Measurements from ENCODE around the gene NUMB. TPM values are rescaled to one million over a fixed set of nuclear protein-coding genes. Genes with fewer than 3 reads are reported as not detected.

Gene NUMB
- total RNA-seq, 1 experiment from 2014 or later = 81.5 TPM

DNA sequence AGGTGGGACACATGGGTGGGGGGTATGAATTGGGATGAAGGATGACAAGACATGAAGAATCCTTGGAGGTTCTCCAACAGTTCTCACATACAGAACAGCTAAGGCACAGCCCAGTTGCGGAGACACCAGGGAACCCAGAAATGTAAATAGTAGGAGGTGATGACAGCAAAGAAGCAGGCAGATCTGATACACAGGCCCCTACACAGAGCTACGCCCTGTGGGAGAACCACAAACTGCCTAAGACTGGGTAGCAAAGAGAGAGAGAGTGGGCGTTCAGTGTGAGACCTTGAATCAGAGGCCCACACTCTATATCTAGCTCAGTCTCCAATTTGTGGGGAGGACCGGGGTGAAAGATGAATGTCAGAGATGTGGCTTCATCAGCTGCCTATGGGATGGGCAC is 9.5 kb upstream of the NUMB start:
- Mint-ChIP-seq H3K36me3 (ENCODE audit: insufficient read depth, unreplicated experiment) (no peaks in the 10 kb centered on the region), H3K27me3 (ENCODE audit: insufficient read depth, unreplicated experiment) (no peaks in the 10 kb centered on the region), H3K9me3 (ENCODE audit: unreplicated experiment) (no peaks in the 10 kb centered on the region), H3K4me1 (ENCODE audit: insufficient read depth, unreplicated experiment) (peaks cover 9% of the 10 kb centered on the region), H3K27ac (ENCODE audit: low read depth, unreplicated experiment) (no peak overlapping the region), H3K4me3 (ENCODE audit: unreplicated experiment) (no peak overlapping the region)
- intact Hi-C loops (cut with micrococcal nuclease) = no loop called here
- no TSS peak for BruUV-seq (replicated peaks)
- TF ChIP-seq, protein P1, sequence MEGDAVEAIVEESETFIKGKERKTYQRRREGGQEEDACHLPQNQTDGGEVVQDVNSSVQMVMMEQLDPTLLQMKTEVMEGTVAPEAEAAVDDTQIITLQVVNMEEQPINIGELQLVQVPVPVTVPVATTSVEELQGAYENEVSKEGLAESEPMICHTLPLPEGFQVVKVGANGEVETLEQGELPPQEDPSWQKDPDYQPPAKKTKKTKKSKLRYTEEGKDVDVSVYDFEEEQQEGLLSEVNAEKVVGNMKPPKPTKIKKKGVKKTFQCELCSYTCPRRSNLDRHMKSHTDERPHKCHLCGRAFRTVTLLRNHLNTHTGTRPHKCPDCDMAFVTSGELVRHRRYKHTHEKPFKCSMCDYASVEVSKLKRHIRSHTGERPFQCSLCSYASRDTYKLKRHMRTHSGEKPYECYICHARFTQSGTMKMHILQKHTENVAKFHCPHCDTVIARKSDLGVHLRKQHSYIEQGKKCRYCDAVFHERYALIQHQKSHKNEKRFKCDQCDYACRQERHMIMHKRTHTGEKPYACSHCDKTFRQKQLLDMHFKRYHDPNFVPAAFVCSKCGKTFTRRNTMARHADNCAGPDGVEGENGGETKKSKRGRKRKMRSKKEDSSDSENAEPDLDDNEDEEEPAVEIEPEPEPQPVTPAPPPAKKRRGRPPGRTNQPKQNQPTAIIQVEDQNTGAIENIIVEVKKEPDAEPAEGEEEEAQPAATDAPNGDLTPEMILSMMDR (IDR thresholded peaks at IDR 0.05; ENCODE audit: unreplicated experiment) = no peak
- DNase-seq (ENCODE audit: unreplicated experiment) = no peak
- ChIA-PET POLR2A (interaction anchor here (0.6 to 1.0 kb wide), 4 partner anchors 118 to 198 kb away, joined by 3 to 6 read pairs (median 3); no protein-coding TSS in a partner anchor), CTCF (interaction anchor here (0.9 to 1.2 kb wide), 2 partner anchors 173 to 181 kb away, joined by 3 to 5 read pairs; no protein-coding TSS in a partner anchor)

DNA sequence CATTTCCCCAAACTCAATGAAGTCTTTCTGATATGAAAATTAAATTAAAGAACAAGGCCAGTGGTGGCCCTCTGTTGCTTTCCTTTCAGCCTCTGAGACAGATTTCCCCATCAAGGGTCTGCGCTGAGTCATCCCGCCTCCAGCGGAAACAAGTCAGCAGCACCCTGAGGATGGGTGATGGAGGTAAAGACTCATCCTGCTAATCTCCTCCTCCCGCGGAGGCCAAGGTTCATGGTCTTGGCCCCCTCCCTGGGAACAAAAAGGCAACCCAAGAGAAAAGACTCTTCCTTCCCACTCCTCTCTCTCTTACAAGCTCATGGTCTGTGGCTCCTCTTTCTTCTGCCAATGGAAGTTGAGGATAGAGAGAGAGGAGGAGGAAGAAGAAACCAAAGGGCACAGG is 9.0 kb upstream of the NUMB start:
- Mint-ChIP-seq H3K4me3 (ENCODE audit: unreplicated experiment) (no peak overlapping the region), H3K27ac (ENCODE audit: low read depth, unreplicated experiment) (no peak overlapping the region), H3K27me3 (ENCODE audit: insufficient read depth, unreplicated experiment) (no peaks in the 10 kb centered on the region), H3K9me3 (ENCODE audit: unreplicated experiment) (no peaks in the 10 kb centered on the region), H3K36me3 (ENCODE audit: insufficient read depth, unreplicated experiment) (no peaks in the 10 kb centered on the region), H3K4me1 (ENCODE audit: insufficient read depth, unreplicated experiment) (peaks cover 13% of the 10 kb centered on the region)
- BruUV-seq (replicated peaks) = no TSS peak
- POLR2A ChIA-PET = interaction anchor here (0.6 to 1.0 kb wide), 3 partner anchors 149 to 198 kb away, joined by 3 read pairs; no protein-coding TSS in a partner anchor
- intact Hi-C loops (cut with micrococcal nuclease) = no loop called here
- CTCF ChIA-PET = interaction anchor here (0.9 to 1.3 kb wide), 3 partner anchors 172 to 294 kb away, joined by 3 to 5 read pairs (median 3); no protein-coding TSS in a partner anchor
- TF ChIP-seq, protein P1 (IDR thresholded peaks at IDR 0.05; ENCODE audit: unreplicated experiment) = no peak
- DNase-seq (ENCODE audit: unreplicated experiment) = peak; percentile 45

DNA sequence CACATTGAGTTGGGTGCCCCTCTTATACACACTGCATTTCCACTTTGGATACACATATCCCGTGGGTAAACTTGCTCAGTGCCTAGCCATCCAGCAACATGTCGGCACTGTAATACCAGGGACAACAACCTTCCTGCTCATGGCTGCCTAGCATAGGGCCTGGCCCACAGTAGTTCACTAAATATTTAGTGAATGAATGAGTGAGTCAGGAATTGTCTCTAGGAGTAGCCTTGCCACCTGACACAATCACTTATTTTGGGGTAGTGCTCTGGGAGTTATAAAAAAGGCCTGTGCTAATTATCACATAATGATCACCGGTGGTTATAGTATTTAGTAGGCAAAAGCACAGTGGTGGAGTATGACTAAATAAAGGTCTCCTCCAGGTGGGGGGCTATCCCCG is 8.5 kb upstream of the NUMB start:
- H3K36me3 Mint-ChIP-seq (ENCODE audit: insufficient read depth, unreplicated experiment) = no peaks in the 10 kb centered on the region
- TF ChIP-seq, protein P1 (IDR thresholded peaks at IDR 0.05; ENCODE audit: unreplicated experiment) = no peak
- ChIA-PET POLR2A (interaction anchor here (0.6 kb wide), 1 partner anchor 197 kb away, joined by 3 read pairs; no protein-coding TSS in a partner anchor), CTCF (interaction anchor here (1.3 kb wide), 1 partner anchor 294 kb away, joined by 3 read pairs; no protein-coding TSS in a partner anchor)
- no peaks in the 10 kb centered on the region for H3K9me3 Mint-ChIP-seq (ENCODE audit: unreplicated experiment)
- no peaks in the 10 kb centered on the region for H3K27me3 Mint-ChIP-seq (ENCODE audit: insufficient read depth, unreplicated experiment)
- no TSS peak for BruUV-seq (replicated peaks)
- no peak overlapping the region for H3K4me3 Mint-ChIP-seq (ENCODE audit: unreplicated experiment)
- no peak for DNase-seq (ENCODE audit: unreplicated experiment)
- intact Hi-C loops (cut with micrococcal nuclease) = no loop called here
- H3K4me1 Mint-ChIP-seq (ENCODE audit: insufficient read depth, unreplicated experiment) = peaks cover 19% of the 10 kb centered on the region
- no peak overlapping the region for H3K27ac Mint-ChIP-seq (ENCODE audit: low read depth, unreplicated experiment)

DNA sequence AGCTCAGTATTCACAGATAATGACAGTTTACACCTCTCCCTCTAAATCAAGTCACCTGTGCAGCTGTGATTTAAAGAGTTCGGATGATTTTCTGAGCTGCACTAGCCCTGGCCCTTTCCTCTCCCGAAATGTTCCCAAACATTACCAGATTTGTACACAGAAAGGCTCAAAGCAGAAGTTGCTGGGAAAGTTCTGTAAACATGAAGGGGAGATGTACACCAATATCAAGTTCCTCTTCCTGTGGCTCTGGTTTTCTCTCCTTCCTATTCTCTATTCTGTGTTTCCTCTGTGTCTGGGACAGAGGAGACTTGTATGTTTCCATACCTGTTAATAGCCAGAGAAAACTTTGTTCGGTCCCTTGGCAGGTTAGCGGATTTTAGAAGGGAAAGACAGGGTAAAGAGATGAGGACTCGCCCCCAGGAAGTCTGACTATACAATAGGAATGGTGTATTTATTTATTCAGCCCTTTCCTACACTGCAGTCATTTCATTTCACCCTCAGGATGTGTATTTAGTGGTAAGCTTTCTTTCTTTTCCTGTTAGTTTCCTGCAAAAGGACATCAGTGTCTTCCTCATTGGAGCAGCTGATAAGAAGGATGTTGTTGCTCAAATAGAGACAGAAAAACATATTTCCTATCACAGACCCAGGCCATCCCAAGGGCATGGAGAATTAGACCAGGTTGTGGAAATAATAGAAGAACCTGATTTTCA is 7.6 kb upstream of the NUMB start:
- ChIA-PET POLR2A (no interaction called here), CTCF (interaction anchor here (0.8 to 1.3 kb wide), 2 partner anchors 171 to 293 kb away, joined by 3 read pairs; no protein-coding TSS in a partner anchor)
- Mint-ChIP-seq H3K9me3 (ENCODE audit: unreplicated experiment) (no peaks in the 10 kb centered on the region), H3K27ac (ENCODE audit: low read depth, unreplicated experiment) (no peak overlapping the region), H3K36me3 (ENCODE audit: insufficient read depth, unreplicated experiment) (no peaks in the 10 kb centered on the region), H3K4me3 (ENCODE audit: unreplicated experiment) (no peak overlapping the region), H3K27me3 (ENCODE audit: insufficient read depth, unreplicated experiment) (no peaks in the 10 kb centered on the region), H3K4me1 (ENCODE audit: insufficient read depth, unreplicated experiment) (peaks cover 22% of the 10 kb centered on the region)
- BruUV-seq (replicated peaks) = no TSS peak
- TF ChIP-seq, protein P1 (IDR thresholded peaks at IDR 0.05; ENCODE audit: unreplicated experiment) = no peak
- no peak for DNase-seq (ENCODE audit: unreplicated experiment)
- intact Hi-C loops (cut with micrococcal nuclease) = no loop called here
